DMS153 treated with DMSO at 0.1 percent for 48 hours (cell line): ENCODE data around the gene PKP2.
"Not testable (repeated sequence)": the region's sequence is repeated elsewhere in the genome, so short reads cannot be mapped to it uniquely, and the experiment has no call there.

Experiments used
- DNase-seq: peaks from one replicate; lab custom pipeline; 2025; ENCODE audit not compliant: unreplicated experiment; lab: John Stamatoyannopoulos, UW

Gene PKP2

DNA sequence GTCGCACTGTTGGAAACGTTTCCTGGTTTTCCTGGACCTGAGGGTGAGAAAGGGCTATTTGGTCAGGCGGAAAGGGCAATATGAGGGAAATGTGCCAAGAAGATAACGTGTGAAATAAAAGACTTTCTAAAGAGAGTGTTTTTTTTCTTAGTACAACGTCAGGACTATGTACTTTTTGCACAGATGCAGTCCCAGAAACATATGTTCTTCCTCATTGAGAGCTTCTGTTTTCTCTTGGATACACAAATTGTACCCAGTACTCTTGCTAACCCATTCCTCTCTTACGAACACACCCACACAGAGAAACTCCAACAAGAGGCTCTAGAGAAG, 669 bp upstream of the PKP2 start:
- DNase-seq: no peak

- no peak for DNase-seq
Measured at GRCh38 chr12:32895688-32896431, 717 bp downstream of the PKP2 start.

GRCh38 chr12:32894566-32894965, 2.0 kb downstream of the PKP2 start:
- DNase-seq: no peak

GRCh38 chr12:32893458-32893857, 3.1 kb downstream of the PKP2 start:
- no peak for DNase-seq

- no peak for DNase-seq
Measured at GRCh38 chr12:32893043-32893442, 3.5 kb downstream of the PKP2 start.

DNA sequence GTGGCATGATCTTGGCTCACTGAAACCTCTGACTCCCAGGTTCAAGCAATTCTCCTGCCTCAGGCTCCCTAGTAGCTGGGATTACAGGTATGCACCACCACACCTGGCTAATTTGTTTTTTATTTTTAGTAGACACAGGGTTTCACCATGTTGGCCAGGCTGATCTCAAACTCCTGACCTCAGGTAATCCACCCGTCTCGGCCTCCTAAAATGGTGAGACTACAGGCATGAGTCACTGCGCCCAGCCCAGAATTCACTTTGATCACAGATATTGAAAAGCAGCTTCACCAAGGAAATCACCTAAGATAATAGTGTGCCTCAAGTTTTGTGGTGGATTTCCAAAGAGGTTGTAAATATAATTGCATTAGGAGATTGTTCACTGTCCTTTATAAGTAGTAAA, 4.2 kb downstream of the PKP2 start:
- DNase-seq: not testable (repeated sequence)

- DNase-seq: no peak
Measured at GRCh38 chr12:32891956-32892355, 4.6 kb downstream of the PKP2 start.

- no peak for DNase-seq
Measured at GRCh38 chr12:32891526-32891925, 5.1 kb downstream of the PKP2 start.

GRCh38 chr12:32889011-32889760, 7.4 kb downstream of the PKP2 start:
- no peak for DNase-seq

- DNase-seq: no peak
Measured at GRCh38 chr12:32887058-32887457, 9.5 kb downstream of the PKP2 start.

DNA sequence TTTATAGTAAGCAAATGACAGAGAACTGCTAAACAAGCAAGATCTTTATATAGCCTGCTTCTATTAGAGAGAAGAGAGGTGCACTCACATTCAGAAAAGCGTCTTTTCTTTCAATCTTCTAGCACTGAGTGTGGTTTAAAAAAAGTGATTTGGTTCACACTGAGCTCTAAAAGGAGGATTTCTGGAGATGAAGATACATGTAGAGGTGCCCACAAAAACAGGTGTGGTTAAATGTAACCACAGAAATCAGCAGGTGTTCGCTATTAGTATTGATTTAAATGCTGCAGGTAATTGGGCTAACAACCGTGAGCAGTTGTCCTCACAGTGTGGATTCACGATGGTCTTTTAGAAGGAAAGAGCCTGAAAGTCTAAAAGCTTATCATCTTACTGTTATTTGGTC, 10.7 kb downstream of the PKP2 start:
- DNase-seq: no peak

GRCh38 chr12:32884962-32885361, 11.6 kb downstream of the PKP2 start:
- no peak for DNase-seq

DNA sequence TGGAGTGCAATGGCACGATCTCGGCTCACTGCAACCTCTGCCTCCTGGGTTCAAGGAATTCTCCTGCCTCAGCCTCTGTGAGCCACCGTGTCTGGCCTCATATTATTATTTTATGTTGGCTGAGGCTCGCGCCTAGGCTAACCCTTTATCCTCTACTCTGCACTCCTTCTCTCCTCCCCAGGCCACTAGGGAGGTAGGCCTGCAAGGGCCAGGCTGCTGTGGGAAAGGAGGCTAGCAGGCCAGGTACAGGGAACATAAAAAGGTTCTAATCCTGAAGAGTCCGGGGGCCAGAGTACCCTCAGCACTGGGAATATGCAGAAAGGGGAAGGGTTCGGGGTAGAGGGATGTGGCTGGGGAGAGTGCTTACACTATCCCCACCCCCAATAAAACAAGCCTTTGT, 14.9 kb downstream of the PKP2 start:
- no peak for DNase-seq

DNA sequence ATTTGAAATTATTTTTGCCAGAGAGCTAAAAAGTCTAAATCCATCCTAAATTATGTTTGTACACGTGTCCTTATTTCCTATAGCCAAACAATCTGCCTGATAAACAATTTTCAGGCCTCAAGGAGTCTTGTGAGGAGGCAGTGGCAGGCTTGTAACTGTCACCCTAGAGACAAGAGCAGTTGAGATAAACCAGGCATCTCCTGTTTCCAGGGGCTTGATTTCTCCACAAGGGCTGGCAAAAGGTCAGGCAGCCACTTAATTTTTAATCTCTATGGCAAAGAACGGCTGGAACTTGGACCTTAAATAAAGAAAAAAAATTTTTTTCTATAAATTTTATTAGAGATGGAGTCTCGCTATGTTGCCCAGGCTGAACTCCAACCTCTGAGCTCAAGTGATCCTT, 15.5 kb downstream of the PKP2 start:
- DNase-seq: no peak

GRCh38 chr12:32879066-32879465, 17.5 kb downstream of the PKP2 start:
- DNase-seq: not testable (repeated sequence)

DNA sequence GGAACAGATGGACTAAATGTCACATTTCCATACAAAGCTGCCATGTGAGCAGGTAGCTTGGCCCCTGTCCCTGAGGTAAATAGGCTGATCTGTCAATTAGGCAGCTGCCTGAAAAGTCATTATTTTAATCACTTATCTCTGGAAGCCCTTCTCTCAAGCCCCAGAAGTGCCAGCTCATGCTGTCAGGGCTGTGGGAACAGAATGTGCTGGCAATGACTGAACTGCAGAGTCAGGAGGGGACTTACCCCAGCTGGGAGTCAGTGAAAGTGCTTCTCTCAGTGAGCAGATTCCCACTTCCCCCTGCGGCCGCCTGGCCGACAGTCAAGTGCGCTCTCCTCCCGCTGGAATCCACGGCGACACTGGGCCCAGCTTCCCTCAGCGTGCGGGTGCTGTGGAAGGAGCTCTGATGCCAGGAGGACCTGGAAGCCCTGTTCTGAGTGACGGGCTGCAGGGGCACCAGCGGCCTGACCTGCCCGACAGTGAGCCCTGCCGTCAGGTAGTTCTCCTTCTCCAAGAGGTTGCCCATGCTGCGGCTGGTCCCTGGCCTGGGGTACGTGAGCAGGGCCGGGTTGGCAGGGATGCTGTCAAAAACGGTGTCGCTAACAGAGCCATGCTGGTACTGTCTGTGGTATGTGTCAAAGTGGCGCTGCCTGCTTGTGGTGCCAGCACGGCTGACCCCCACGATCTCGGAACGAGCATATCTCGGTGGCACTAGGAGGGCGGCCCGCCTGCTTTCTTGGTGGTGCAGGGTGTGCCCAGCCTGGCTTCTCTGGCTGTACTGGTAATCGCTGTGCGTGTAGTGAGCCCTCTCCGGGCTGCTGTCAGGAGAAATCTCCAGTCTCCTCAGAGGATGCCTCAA, 18.7 kb downstream of the PKP2 start:
- no peak for DNase-seq

GRCh38 chr12:32876004-32876403, 20.6 kb downstream of the PKP2 start:
- DNase-seq: no peak

DNA sequence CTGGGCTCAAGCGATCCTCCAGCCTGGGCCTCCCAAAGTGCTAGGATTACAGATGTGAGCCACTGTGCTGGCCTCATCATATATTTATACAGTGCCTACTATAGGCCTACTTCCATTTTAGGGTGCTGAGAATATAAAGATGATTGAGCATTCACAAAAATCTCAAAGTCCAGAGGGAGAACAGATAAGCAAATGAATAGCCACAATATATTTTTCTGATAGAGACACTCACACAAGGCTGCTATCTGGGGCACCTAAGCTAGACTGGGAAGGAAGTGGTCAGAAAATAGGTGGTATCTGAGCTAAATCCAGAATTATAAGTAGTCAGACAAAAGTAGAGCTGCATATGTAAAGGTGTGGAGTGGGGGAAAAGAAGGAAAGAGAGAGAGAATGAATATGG, 21.6 kb downstream of the PKP2 start:
- no peak for DNase-seq

GRCh38 chr12:32874078-32874477, 22.5 kb downstream of the PKP2 start:
- DNase-seq: no peak

DNA sequence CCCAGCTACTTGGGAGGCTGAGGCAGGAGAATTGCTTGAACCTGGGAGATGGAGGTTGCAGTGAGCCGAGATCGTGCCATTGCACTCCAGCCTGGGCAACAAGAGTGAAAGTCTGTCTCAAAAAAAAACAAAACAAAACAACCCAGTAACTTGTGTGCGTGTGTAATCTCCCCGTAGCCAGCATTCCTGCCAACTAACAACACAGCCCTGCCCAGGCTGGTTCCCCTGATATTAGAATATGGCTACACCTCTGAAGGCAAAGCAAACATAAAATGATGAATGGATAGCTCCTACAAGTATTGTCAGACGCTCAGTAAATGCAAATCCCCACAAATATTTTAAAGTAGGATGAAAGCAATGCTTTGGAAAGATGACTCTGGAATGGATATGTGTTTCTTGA, 24.2 kb downstream of the PKP2 start:
- not testable (repeated sequence) for DNase-seq

DNA sequence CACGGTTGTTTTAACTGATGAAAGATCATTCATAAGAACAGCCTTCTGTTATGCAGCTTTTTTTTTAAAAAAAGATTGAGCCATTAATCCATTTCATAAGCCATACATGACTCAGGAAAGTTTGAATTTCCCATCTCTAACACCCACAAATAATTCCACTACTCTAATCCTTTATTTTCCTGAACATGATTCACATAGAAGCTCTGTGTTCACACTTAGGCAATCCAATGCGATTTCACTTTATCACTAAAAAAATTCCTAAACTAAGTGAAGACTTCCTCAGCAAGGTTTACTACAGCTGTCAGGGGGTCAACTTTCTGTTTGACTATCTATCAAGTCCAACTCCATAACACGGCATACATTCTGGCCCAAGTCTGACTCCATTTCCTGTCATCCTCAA, 25.9 kb downstream of the PKP2 start:
- no peak for DNase-seq

- no peak for DNase-seq
Measured at GRCh38 chr12:32868885-32869284, 27.7 kb downstream of the PKP2 start.
